Neural progenitor cell (in vitro differentiated cells): ENCODE measurements around the gene JADE1.

Source experiments
- CTCF ChIP-seq: fragments of 200-600 bp; sonication (generic); IDR thresholded peaks from 2 replicates; pipeline ENCODE4 v1.5.1; 2017; ENCODE audit warnings: antibody characterized with exemption, mild to moderate bottlenecking
- EZH2 ChIP-seq: fragments of 200-600 bp; sonication (generic); IDR thresholded peaks from 2 replicates; pipeline ENCODE4 v1.6.1; 2017; ENCODE audit warnings: antibody characterized with exemption, mild to moderate bottlenecking, moderate library complexity
- EZH2phosphoT487 ChIP-seq: fragments of 200-600 bp; sonication (generic); IDR thresholded peaks from 2 replicates; pipeline ENCODE4 v1.6.1; 2017; ENCODE audit warnings: antibody characterized with exemption

- TF ChIP-seq CTCF = no peak
- no peak for TF ChIP-seq EZH2
- TF ChIP-seq EZH2phosphoT487 = no peak
These were observed 44.2 kb downstream of the JADE1 start for GRCh38 chr4:128853741-128854140.
